WTC11 (cell line): ENCODE data around the gene INHA. TPM values are rescaled to one million over a fixed set of nuclear protein-coding genes. Genes with fewer than 3 reads are reported as not detected.

ENCODE experiments used
- ATAC-seq: fragments of 200-7000 bp; cut with Tn5 transposase; 2 replicates; pipeline ENCODE4 v1.10.0; 2021; ENCODE audit warnings: mild to moderate bottlenecking, moderate library complexity
- CTCF ChIA-PET: fragments of 300-600 bp; sonication (Branson Sonifier 250); formaldehyde crosslinking; loops from one replicate; lab custom pipeline; 2021; ENCODE audit warnings: antibody characterized with exemption; lab: Charles Lee
- POLR2A ChIA-PET: fragments of 350-600 bp; sonication (Branson Sonifier 250); formaldehyde crosslinking; loops from one replicate; lab custom pipeline; 2021; ENCODE audit warnings: antibody characterized with exemption; lab: Charles Lee
- DNase-seq: peaks from one replicate; pipeline ENCODE4 v3.0.0; 2021; ENCODE audit warnings: low spot score
- H3K27ac Mint-ChIP-seq: 2 replicates; pipeline ENCODE4 v1.8.0; 2021; ENCODE audit warnings: mixed read lengths
- H3K27me3 Mint-ChIP-seq: 2 replicates; pipeline ENCODE4 v1.8.0; 2021; ENCODE audit warnings: low read depth, mild to moderate bottlenecking, moderate library complexity, mixed read lengths
- H3K36me3 Mint-ChIP-seq: 2 replicates; pipeline ENCODE4 v1.8.0; 2021; ENCODE audit warnings: mixed read lengths
- H3K4me1 Mint-ChIP-seq: 2 replicates; pipeline ENCODE4 v1.8.0; 2022; ENCODE audit warnings: mixed read lengths
- H3K4me3 Mint-ChIP-seq: 2 replicates; pipeline ENCODE4 v1.8.0; 2021; ENCODE audit warnings: mild to moderate bottlenecking, moderate library complexity, mixed read lengths
- H3K9me3 Mint-ChIP-seq: 2 replicates; pipeline ENCODE4 v1.8.0; 2021; ENCODE audit warnings: mixed read lengths
- ETV6 ChIP-seq: sonication (generic); formaldehyde crosslinking; IDR thresholded peaks from 2 replicates; pipeline ENCODE4 v1.8.1; 2022; ENCODE audit warnings: mild to moderate bottlenecking, missing genetic modification reagents
- FOXP1 ChIP-seq: sonication (generic); formaldehyde crosslinking; IDR thresholded peaks from 2 replicates; pipeline ENCODE4 v1.8.0; 2022; ENCODE audit warnings: missing genetic modification reagents, mild to moderate bottlenecking, moderate library complexity, borderline replicate concordance
- MXD4 ChIP-seq: fragments of 250-450 bp; sonication (Bioruptor Pico); IDR thresholded peaks from 2 replicates; pipeline ENCODE4 v1.8.0; 2021; ENCODE audit warnings: mild to moderate bottlenecking, moderate library complexity, borderline replicate concordance
- MYBL2 ChIP-seq: sonication (generic); formaldehyde crosslinking; IDR thresholded peaks from 2 replicates; pipeline ENCODE4 v1.8.1; 2023; ENCODE audit warnings: mild to moderate bottlenecking, moderate library complexity, missing genetic modification reagents
- OVOL2 ChIP-seq: fragments of 250-450 bp; sonication (Bioruptor Pico); IDR thresholded peaks from 2 replicates; pipeline ENCODE4 v1.9.0; 2021; ENCODE audit warnings: mild to moderate bottlenecking, borderline replicate concordance
- RORB ChIP-seq: fragments of 250-450 bp; sonication (Bioruptor Pico); IDR thresholded peaks from 2 replicates; pipeline ENCODE4 v1.9.0; 2021; ENCODE audit warnings: mild to moderate bottlenecking
- SMAD4 ChIP-seq: sonication (generic); formaldehyde crosslinking; IDR thresholded peaks from 2 replicates; pipeline ENCODE4 v1.8.0; 2022; ENCODE audit warnings: mild to moderate bottlenecking, missing genetic modification reagents
- TCF7 ChIP-seq: sonication (generic); formaldehyde crosslinking; IDR thresholded peaks from 2 replicates; pipeline ENCODE4 v1.8.0; 2022; ENCODE audit warnings: mild to moderate bottlenecking, low read depth, missing genetic modification reagents, moderate library complexity
- TEAD1 ChIP-seq: sonication (generic); formaldehyde crosslinking; IDR thresholded peaks from 2 replicates; pipeline ENCODE4 v1.8.0; 2022; ENCODE audit warnings: mild to moderate bottlenecking, missing genetic modification reagents
- ZNF138 ChIP-seq: sonication (generic); formaldehyde crosslinking; conservative IDR thresholded peaks from 2 replicates; pipeline ENCODE4 v1.8.1; 2022; ENCODE audit warnings: mild to moderate bottlenecking, moderate library complexity, missing genetic modification reagents
- total RNA-seq: library from RNA; stranded (reverse); gene quantifications from 3 replicates; pipeline ENCODE4 v1.2.3, GENCODE V29; 2021
- TF ChIP-seq, protein P1 (sequence below): sonication (generic); formaldehyde crosslinking; IDR thresholded peaks from 2 replicates; pipeline ENCODE4 v1.8.0; 2022; ENCODE audit warnings: mild to moderate bottlenecking, missing genetic modification reagents
- TF ChIP-seq, protein P2 (sequence below): sonication (generic); formaldehyde crosslinking; IDR thresholded peaks from 2 replicates; pipeline ENCODE4 v1.8.1; 2022; ENCODE audit warnings: low read depth, mild to moderate bottlenecking, moderate library complexity, missing genetic modification reagents, borderline replicate concordance
- TF ChIP-seq, protein P3 (sequence below): sonication (generic); formaldehyde crosslinking; IDR thresholded peaks from 2 replicates; pipeline ENCODE4 v1.8.0; 2023; ENCODE audit warnings: mild to moderate bottlenecking, missing genetic modification reagents
- TF ChIP-seq, protein P4 (sequence below): sonication (generic); formaldehyde crosslinking; IDR thresholded peaks from 2 replicates; pipeline ENCODE4 v1.8.1; 2022; ENCODE audit warnings: mild to moderate bottlenecking, missing genetic modification reagents, moderate library complexity, borderline replicate concordance
- TF ChIP-seq, protein P5 (sequence below): fragments of 250-450 bp; sonication (Bioruptor Pico); IDR thresholded peaks from 2 replicates; pipeline ENCODE4 v1.9.0; 2021; ENCODE audit warnings: moderate library complexity, mild to moderate bottlenecking, inconsistent platforms, borderline replicate concordance
- TF ChIP-seq, protein P6 (sequence below): sonication (generic); formaldehyde crosslinking; IDR thresholded peaks from 2 replicates; pipeline ENCODE4 v1.8.0; 2022; ENCODE audit warnings: mild to moderate bottlenecking, missing genetic modification reagents
- TF ChIP-seq, protein P7 (sequence below): sonication (generic); formaldehyde crosslinking; IDR thresholded peaks from 2 replicates; pipeline ENCODE4 v1.8.1; 2022; ENCODE audit warnings: missing genetic modification reagents, borderline replicate concordance
- TF ChIP-seq, protein P8 (sequence below): sonication (generic); formaldehyde crosslinking; IDR thresholded peaks from 2 replicates; pipeline ENCODE4 v1.8.1; 2023; ENCODE audit warnings: mild to moderate bottlenecking, missing genetic modification reagents
- TF ChIP-seq, protein P9 (sequence below): sonication (generic); formaldehyde crosslinking; IDR thresholded peaks from 2 replicates; pipeline ENCODE4 v1.8.1; 2023; ENCODE audit warnings: mild to moderate bottlenecking, missing genetic modification reagents, moderate library complexity

The INHA gene
- total RNA-seq, 1 experiment from 2014 or later: 1.4 TPM

DNA sequence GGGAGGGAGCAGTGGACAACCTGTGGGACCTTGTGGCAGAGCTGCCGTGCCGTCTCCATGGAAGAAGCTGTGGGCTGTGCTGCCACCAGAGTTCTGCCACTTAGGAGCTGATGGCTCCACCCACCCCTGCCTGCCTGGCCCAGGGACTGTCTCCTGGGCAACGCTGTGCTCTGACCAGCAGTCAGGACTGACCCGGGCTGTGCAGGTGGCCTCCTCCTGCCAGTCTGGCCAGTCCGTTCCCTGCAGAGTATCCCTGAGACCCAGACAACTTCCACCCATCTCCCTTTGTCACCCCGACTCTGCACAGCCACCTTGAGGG is 45.1 kb upstream of the INHA start:
- Mint-ChIP-seq H3K4me3 (no peak overlapping the region), H3K9me3 (no peaks in the 10 kb centered on the region), H3K27me3 (peaks cover 62% of the 10 kb centered on the region), H3K36me3 (no peaks in the 10 kb centered on the region), H3K27ac (no peak overlapping the region), H3K4me1 (peaks cover 49% of the 10 kb centered on the region)
- ChIA-PET CTCF (interaction anchor here (1.0 to 41.3 kb wide), 9 partner anchors 11 to 124 kb away, joined by 4 to 2316 read pairs (median 12); partner anchors contain the start of genes ASIC4, GMPPA and SPEG), POLR2A (interaction anchor here (0.9 kb wide), 1 partner anchor 17 kb away, joined by 3 read pairs; no protein-coding TSS in a partner anchor)
- ATAC-seq: no peak
- DNase-seq: no peak
- TF ChIP-seq, protein P1, sequence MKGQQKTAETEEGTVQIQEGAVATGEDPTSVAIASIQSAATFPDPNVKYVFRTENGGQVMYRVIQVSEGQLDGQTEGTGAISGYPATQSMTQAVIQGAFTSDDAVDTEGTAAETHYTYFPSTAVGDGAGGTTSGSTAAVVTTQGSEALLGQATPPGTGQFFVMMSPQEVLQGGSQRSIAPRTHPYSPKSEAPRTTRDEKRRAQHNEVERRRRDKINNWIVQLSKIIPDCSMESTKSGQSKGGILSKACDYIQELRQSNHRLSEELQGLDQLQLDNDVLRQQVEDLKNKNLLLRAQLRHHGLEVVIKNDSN (CRISPR knock-in tag): no peak
- TF ChIP-seq, protein P2, sequence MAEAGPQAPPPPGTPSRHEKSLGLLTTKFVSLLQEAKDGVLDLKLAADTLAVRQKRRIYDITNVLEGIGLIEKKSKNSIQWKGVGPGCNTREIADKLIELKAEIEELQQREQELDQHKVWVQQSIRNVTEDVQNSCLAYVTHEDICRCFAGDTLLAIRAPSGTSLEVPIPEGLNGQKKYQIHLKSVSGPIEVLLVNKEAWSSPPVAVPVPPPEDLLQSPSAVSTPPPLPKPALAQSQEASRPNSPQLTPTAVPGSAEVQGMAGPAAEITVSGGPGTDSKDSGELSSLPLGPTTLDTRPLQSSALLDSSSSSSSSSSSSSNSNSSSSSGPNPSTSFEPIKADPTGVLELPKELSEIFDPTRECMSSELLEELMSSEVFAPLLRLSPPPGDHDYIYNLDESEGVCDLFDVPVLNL (CRISPR knock-in tag): no peak
- TF ChIP-seq, protein P3, sequence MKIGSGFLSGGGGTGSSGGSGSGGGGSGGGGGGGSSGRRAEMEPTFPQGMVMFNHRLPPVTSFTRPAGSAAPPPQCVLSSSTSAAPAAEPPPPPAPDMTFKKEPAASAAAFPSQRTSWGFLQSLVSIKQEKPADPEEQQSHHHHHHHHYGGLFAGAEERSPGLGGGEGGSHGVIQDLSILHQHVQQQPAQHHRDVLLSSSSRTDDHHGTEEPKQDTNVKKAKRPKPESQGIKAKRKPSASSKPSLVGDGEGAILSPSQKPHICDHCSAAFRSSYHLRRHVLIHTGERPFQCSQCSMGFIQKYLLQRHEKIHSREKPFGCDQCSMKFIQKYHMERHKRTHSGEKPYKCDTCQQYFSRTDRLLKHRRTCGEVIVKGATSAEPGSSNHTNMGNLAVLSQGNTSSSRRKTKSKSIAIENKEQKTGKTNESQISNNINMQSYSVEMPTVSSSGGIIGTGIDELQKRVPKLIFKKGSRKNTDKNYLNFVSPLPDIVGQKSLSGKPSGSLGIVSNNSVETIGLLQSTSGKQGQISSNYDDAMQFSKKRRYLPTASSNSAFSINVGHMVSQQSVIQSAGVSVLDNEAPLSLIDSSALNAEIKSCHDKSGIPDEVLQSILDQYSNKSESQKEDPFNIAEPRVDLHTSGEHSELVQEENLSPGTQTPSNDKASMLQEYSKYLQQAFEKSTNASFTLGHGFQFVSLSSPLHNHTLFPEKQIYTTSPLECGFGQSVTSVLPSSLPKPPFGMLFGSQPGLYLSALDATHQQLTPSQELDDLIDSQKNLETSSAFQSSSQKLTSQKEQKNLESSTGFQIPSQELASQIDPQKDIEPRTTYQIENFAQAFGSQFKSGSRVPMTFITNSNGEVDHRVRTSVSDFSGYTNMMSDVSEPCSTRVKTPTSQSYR (CRISPR knock-in tag): no peak
- TF ChIP-seq, protein P4, sequence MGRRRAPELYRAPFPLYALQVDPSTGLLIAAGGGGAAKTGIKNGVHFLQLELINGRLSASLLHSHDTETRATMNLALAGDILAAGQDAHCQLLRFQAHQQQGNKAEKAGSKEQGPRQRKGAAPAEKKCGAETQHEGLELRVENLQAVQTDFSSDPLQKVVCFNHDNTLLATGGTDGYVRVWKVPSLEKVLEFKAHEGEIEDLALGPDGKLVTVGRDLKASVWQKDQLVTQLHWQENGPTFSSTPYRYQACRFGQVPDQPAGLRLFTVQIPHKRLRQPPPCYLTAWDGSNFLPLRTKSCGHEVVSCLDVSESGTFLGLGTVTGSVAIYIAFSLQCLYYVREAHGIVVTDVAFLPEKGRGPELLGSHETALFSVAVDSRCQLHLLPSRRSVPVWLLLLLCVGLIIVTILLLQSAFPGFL (CRISPR knock-in tag): no peak
- TF ChIP-seq, protein P5, sequence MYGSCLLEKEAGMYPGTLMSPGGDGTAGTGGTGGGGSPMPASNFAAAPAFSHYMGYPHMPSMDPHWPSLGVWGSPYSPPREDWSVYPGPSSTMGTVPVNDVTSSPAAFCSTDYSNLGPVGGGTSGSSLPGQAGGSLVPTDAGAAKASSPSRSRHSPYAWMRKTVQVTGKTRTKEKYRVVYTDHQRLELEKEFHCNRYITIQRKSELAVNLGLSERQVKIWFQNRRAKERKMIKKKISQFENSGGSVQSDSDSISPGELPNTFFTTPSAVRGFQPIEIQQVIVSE (CRISPR knock-in tag): no peak
- TF ChIP-seq, protein P6, sequence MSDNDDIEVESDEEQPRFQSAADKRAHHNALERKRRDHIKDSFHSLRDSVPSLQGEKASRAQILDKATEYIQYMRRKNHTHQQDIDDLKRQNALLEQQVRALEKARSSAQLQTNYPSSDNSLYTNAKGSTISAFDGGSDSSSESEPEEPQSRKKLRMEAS (CRISPR knock-in tag): no peak
- TF ChIP-seq RORB (CRISPR knock-in tag): no peak
- no peak for TF ChIP-seq ETV6 (CRISPR knock-in tag)
- TF ChIP-seq FOXP1 (CRISPR knock-in tag): no peak
- TF ChIP-seq MYBL2 (CRISPR knock-in tag): no peak
- TF ChIP-seq SMAD4: no peak
- TF ChIP-seq, protein P7, sequence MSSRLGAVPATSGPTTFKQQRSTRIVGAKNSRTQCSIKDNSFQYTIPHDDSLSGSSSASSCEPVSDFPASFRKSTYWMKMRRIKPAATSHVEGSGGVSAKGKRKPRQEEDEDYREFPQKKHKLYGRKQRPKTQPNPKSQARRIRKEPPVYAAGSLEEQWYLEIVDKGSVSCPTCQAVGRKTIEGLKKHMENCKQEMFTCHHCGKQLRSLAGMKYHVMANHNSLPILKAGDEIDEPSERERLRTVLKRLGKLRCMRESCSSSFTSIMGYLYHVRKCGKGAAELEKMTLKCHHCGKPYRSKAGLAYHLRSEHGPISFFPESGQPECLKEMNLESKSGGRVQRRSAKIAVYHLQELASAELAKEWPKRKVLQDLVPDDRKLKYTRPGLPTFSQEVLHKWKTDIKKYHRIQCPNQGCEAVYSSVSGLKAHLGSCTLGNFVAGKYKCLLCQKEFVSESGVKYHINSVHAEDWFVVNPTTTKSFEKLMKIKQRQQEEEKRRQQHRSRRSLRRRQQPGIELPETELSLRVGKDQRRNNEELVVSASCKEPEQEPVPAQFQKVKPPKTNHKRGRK (CRISPR knock-in tag): no peak
- no peak for TF ChIP-seq ZNF138
- no peak for TF ChIP-seq TEAD1 (CRISPR knock-in tag)
- TF ChIP-seq OVOL2 (CRISPR knock-in tag): no peak
- TF ChIP-seq, protein P8, sequence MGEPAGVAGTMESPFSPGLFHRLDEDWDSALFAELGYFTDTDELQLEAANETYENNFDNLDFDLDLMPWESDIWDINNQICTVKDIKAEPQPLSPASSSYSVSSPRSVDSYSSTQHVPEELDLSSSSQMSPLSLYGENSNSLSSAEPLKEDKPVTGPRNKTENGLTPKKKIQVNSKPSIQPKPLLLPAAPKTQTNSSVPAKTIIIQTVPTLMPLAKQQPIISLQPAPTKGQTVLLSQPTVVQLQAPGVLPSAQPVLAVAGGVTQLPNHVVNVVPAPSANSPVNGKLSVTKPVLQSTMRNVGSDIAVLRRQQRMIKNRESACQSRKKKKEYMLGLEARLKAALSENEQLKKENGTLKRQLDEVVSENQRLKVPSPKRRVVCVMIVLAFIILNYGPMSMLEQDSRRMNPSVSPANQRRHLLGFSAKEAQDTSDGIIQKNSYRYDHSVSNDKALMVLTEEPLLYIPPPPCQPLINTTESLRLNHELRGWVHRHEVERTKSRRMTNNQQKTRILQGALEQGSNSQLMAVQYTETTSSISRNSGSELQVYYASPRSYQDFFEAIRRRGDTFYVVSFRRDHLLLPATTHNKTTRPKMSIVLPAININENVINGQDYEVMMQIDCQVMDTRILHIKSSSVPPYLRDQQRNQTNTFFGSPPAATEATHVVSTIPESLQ (CRISPR knock-in tag): no peak
- no peak for TF ChIP-seq MXD4 (CRISPR knock-in tag)
- TF ChIP-seq, protein P9, sequence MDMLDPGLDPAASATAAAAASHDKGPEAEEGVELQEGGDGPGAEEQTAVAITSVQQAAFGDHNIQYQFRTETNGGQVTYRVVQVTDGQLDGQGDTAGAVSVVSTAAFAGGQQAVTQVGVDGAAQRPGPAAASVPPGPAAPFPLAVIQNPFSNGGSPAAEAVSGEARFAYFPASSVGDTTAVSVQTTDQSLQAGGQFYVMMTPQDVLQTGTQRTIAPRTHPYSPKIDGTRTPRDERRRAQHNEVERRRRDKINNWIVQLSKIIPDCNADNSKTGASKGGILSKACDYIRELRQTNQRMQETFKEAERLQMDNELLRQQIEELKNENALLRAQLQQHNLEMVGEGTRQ (CRISPR knock-in tag): no peak
- no peak for TF ChIP-seq TCF7 (CRISPR knock-in tag)
